GM10248 (cell line): ENCODE measurements around the gene TLE3.

Experiments used
- CTCF ChIA-PET: fragments of 300-600 bp; sonication (Branson Sonifier 250); formaldehyde crosslinking; extraction: SDS; loops from one replicate; lab custom pipeline; 2021; ENCODE audit warnings: antibody characterized with exemption; lab: Yijun Ruan, JAX
- POLR2A ChIA-PET: fragments of 350-650 bp; sonication (Branson Sonifier 250); formaldehyde crosslinking; extraction: SDS; loops from one replicate; lab custom pipeline; 2020; ENCODE audit warnings: antibody characterized with exemption; lab: Yijun Ruan, JAX
- DNase-seq: peaks from one replicate; pipeline ENCODE4 v3.0.0; 2012; ENCODE audit errors: extremely low spot score
- CTCF ChIP-seq: IDR thresholded peaks from 2 replicates; pipeline ENCODE4 v1.5.1; 2012; ENCODE audit warnings: mild to moderate bottlenecking, low read depth; ENCODE audit errors: extremely low read depth, missing control alignments, control extremely low read depth

Gene TLE3

GRCh38 chr15:70097063-70097320 lies 725 bp downstream of the TLE3 start:
- ChIA-PET CTCF (interaction anchor here (0.8 to 3.0 kb wide), 4 partner anchors 11 to 408 kb away, joined by 3 to 8 read pairs (median 4); no protein-coding TSS in a partner anchor), POLR2A (interaction anchor here (1.5 kb wide), 1 partner anchor 116 kb away, joined by 3 read pairs; no protein-coding TSS in a partner anchor)
- DNase-seq: no peak

GRCh38 chr15:70096215-70097062 lies 1.3 kb downstream of the TLE3 start:
- no peak for TF ChIP-seq CTCF
- peak; percentile 57 for DNase-seq
- POLR2A ChIA-PET: no interaction called here
- CTCF ChIA-PET: interaction anchor here (1.3 to 3.0 kb wide), 3 partner anchors 11 to 364 kb away, joined by 3 to 8 read pairs (median 3); no protein-coding TSS in a partner anchor

More at GRCh38 chr15:70097063-70097320, 725 bp downstream of the TLE3 start:
- TF ChIP-seq CTCF: no peak

- ChIA-PET CTCF (interaction anchor here (0.8 to 3.0 kb wide), 5 partner anchors 10 to 365 kb away, joined by 3 to 8 read pairs (median 3); no protein-coding TSS in a partner anchor), POLR2A (no interaction called here)
- TF ChIP-seq CTCF: no peak
- DNase-seq: peak; percentile 65
These were observed 2.1 kb downstream of the TLE3 start for GRCh38 chr15:70095408-70096214.

GRCh38 chr15:70094690-70095311 lies 2.9 kb downstream of the TLE3 start:
- ChIA-PET CTCF (interaction anchor here (0.8 to 3.0 kb wide), 7 partner anchors 9 to 619 kb away, joined by 3 to 8 read pairs (median 3); no protein-coding TSS in a partner anchor), POLR2A (no interaction called here)
- DNase-seq: no peak
- no peak for TF ChIP-seq CTCF

DNA sequence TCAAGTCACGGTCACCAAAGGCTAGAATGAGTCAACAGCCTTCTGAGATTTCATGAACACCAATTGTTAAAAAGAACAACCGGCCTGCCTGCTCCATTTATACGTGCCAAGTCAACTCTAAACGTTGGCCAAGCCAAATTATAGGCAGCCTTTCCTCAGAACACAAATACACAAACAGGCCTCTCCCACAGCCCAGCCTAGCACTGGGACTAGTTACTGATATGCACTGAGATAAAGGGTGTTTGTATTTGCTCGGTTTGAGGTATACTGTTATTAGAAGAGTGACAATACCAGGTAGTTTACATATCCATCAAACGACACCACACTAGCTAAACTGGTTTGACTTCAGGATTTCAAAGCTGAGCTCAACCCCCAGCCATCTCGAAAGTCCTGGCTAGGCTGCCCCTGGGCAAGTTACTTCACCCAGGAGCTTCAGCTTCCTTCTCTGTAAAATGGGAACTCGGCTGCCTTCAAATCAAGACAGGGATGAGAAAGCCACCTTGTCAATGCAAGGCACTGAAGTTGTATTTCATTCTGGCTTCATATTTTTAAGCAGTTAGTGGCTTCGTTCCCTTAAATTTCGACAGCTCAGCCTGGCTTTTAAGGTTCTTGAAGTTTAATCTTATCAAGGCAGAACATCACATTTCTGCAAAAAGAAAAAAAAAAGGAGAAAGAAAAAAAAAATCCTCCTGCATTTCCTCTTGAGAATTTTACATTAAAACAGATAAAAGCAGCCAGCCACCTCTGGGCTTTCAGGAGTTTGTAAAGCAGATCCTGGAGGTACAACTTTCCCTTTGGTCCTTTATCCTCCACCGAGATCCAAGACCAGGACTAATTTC lies 4.0 kb downstream of the TLE3 start:
- ChIA-PET POLR2A (no interaction called here), CTCF (interaction anchor here (0.8 to 1.6 kb wide), 5 partner anchors 9 to 618 kb away, joined by 3 to 4 read pairs (median 3); no protein-coding TSS in a partner anchor)
- TF ChIP-seq CTCF: no peak
- DNase-seq: no peak
